K562 (cell line): ENCODE data around the gene MYADM. TPM values are rescaled to one million over a fixed set of nuclear protein-coding genes. Genes with fewer than 3 reads are reported as not detected.

ENCODE experiments used
- AFF1 ChIP-seq, 2 experiments: fragments of 450-650 bp; IDR thresholded peaks; 2 replicates each; pipeline ENCODE4 v1.6.1; 2018; ENCODE audit warnings: mild to moderate bottlenecking in 2 of 2, low read depth in 1 of 2; ENCODE audit not compliant: partially characterized antibody in 2 of 2
- BDP1 ChIP-seq: IDR thresholded peaks from 3 replicates; pipeline ENCODE4 v1.6.1; 2011; ENCODE audit not compliant: insufficient read length, insufficient read depth
- ETV1 ChIP-seq: fragments of 450-650 bp; conservative IDR thresholded peaks from 2 replicates; pipeline ENCODE4 v1.6.1; 2016; ENCODE audit warnings: missing genetic modification characterization, control low read depth, low read depth, missing compliant biosample characterization
- GTF3C2 ChIP-seq: IDR thresholded peaks from 3 replicates; pipeline ENCODE4 v1.6.1; 2011; ENCODE audit warnings: borderline replicate concordance, mild to moderate bottlenecking, moderate library complexity; ENCODE audit not compliant: insufficient read length; ENCODE audit errors: extremely low read depth
- HIVEP1 ChIP-seq: fragments of 250-450 bp; sonication (Bioruptor Pico); IDR thresholded peaks from 2 replicates; pipeline ENCODE4 v1.4.0; 2020; ENCODE audit warnings: mild to moderate bottlenecking
- MCM2 ChIP-seq: fragments of 450-650 bp; IDR thresholded peaks from 2 replicates; pipeline ENCODE4 v1.6.1; 2017; ENCODE audit warnings: low read depth, mild to moderate bottlenecking
- NCOR1 ChIP-seq: fragments of 450-650 bp; IDR thresholded peaks from 2 replicates; pipeline ENCODE4 v1.6.1; 2016; ENCODE audit warnings: mild to moderate bottlenecking, moderate library complexity
- POLR2A ChIP-seq: fragments of 450-650 bp; conservative IDR thresholded peaks from 2 replicates; pipeline ENCODE4 v1.6.1; 2016
- RBM22 ChIP-seq: fragments of 200-400 bp; formaldehyde crosslinking; IDR thresholded peaks from 2 replicates; pipeline ENCODE4 v1.6.1; 2018; ENCODE audit warnings: low read length, low read depth; ENCODE audit not compliant: poor library complexity, severe bottlenecking
- RUNX1 ChIP-seq: sonication (generic); IDR thresholded peaks from 2 replicates; pipeline ENCODE4 v1.6.1; 2016; ENCODE audit warnings: antibody characterized with exemption, low read depth
- SMC3 ChIP-seq: conservative IDR thresholded peaks from 2 replicates; pipeline ENCODE4 v1.6.1; 2011; ENCODE audit warnings: low read depth, low read length, improper control_type of control experiment; ENCODE audit not compliant: insufficient read depth
- STAG1 ChIP-seq: sonication (generic); formaldehyde crosslinking; IDR thresholded peaks from 2 replicates; pipeline ENCODE4 v1.5.0; 2020; ENCODE audit warnings: missing genetic modification reagents, borderline replicate concordance
- TAF15 ChIP-seq: fragments of 200-400 bp; formaldehyde crosslinking; IDR thresholded peaks from 2 replicates; pipeline ENCODE4 v1.6.1; 2017; ENCODE audit warnings: mild to moderate bottlenecking, low read depth, low read length, moderate library complexity
- ZFX ChIP-seq: sonication (generic); formaldehyde crosslinking; IDR thresholded peaks from 2 replicates; pipeline ENCODE4 v1.8.0; 2022; ENCODE audit warnings: mild to moderate bottlenecking, missing genetic modification reagents, moderate library complexity
- ZNF398 ChIP-seq: fragments of 250-450 bp; sonication (Bioruptor Pico); IDR thresholded peaks from 2 replicates; pipeline ENCODE4 v1.8.0; 2021; ENCODE audit warnings: moderate library complexity, mild to moderate bottlenecking, inconsistent platforms
- ZNF41 ChIP-seq: fragments of 250-450 bp; sonication (Bioruptor Pico); conservative IDR thresholded peaks from 2 replicates; pipeline ENCODE4 v1.4.0; 2020; ENCODE audit warnings: mild to moderate bottlenecking
- polyA plus RNA-seq, 8 experiments: library from polyadenylated mRNA; depleted of rRNA in 4 of 8; stranded (reverse) in 5 of 8; unstranded in 3 of 8; fragments of >200 nt; fragmentation: Nextera tagmentation in 2 of 8; fragmentation: Illumina TruSeq in 1 of 8; extraction: Ambion mirVana in 2 of 8; extraction: Trizol in 1 of 8; gene quantifications; 2 replicates each; pipeline versions ENCODE4 v1.2.1 to v1.2.3, GENCODE V29; 2011 to 2014; ENCODE audit warnings: inconsistent platforms in 1 of 8, missing spikeins in 1 of 8
- total RNA-seq, 7 experiments: library from RNA; depleted of rRNA in 6 of 7; stranded (reverse); fragments of >200 nt in 6 of 7; fragmentation: Illumina TruSeq in 2 of 7; extraction: Trizol in 2 of 7; gene quantifications; 2 replicates each; pipeline versions ENCODE4 v1.2.1 to v1.2.3, GENCODE V29; 2011 to 2021; ENCODE audit warnings: low replicate concordance in 1 of 7
- TF ChIP-seq, protein P1 (sequence below), 2 experiments: fragments of 450-650 bp; IDR thresholded peaks; 2 replicates each; pipeline ENCODE4 v1.6.1; 2016

Gene MYADM
- total and polyA plus RNA-seq, 9 of the 15 experiments (the other 6 are each of a cell fraction or from before 2014, with no cell fraction given): 4.5 to 70.3 (median 14.4) TPM

DNA sequence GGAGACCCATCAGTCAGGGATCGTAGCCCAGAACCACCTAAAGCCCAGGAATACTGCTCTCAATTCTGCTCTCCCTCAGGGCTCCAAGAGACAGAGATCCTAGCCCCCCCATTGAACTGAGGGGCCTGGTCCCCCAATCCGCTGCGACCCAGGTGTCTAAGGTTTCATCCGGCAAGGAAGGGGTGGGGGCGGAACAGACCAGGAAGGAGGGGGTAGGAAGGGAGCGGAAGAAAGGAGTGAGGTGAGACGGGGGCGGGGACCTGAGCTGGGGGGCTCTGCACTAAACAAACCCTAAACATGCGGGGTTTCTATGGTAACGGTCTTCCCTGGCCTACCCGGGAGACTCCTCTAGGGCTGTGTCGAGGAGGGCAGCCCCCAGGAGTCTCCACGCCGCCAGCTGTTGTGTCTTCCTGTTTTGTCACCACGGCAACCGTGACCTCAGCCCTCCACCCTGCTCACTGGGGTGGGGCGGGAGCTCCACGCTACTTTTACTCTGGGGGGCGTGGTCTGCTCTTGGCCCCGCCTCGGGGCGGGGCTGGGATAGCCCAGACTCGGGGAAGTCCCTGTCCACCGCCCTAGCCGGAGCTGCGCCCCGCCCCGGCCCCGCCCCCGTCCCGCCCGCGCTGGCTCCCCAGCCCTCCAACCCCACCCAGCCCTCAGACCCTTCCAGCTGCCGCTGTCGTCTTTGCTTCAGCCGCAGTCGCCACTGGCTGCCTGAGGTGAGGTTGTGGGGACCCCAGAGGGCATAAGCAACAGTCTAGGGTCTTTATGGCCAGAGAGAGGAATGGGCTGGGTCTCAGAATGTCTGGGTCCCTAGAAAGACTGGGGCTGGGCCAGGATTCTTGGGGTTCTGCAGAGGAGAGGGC, at the start of gene MYADM (continued):
- TF ChIP-seq POLR2A: 0 out of 2 replicates have a peak, but pooled peaks have one; percentile 52
- no peak for TF ChIP-seq NCOR1
- TF ChIP-seq, protein P1, sequence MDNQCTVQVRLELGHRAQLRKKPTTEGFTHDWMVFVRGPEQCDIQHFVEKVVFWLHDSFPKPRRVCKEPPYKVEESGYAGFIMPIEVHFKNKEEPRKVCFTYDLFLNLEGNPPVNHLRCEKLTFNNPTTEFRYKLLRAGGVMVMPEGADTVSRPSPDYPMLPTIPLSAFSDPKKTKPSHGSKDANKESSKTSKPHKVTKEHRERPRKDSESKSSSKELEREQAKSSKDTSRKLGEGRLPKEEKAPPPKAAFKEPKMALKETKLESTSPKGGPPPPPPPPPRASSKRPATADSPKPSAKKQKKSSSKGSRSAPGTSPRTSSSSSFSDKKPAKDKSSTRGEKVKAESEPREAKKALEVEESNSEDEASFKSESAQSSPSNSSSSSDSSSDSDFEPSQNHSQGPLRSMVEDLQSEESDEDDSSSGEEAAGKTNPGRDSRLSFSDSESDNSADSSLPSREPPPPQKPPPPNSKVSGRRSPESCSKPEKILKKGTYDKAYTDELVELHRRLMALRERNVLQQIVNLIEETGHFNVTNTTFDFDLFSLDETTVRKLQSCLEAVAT (IDR thresholded peaks at IDR 0.05): no peak
- no peak for TF ChIP-seq MCM2
- no peak for TF ChIP-seq RUNX1
- TF ChIP-seq RBM22: peak; percentile 55
- TF ChIP-seq BDP1: no peak
- TF ChIP-seq ETV1 (tag): peak; percentile 75
- TF ChIP-seq ZNF41: no peak
- peak; percentile 54 for TF ChIP-seq ZFX (CRISPR knock-in tag)
- TF ChIP-seq HIVEP1 (CRISPR knock-in tag): peak; percentile 70; the same call in 1 of the 2 replicates
- TF ChIP-seq GTF3C2: no peak
- no peak for TF ChIP-seq ZNF398 (CRISPR knock-in tag)
- no peak for TF ChIP-seq SMC3
- TF ChIP-seq STAG1 (CRISPR knock-in tag): no peak
- TF ChIP-seq TAF15: no peak
- TF ChIP-seq AFF1 (IDR thresholded peaks at IDR 0.05; ENCODE audit: low read depth in 1 of 2, partially characterized antibody in 2 of 2): no peak
